Caco-2 (cell line): Measurements from ENCODE around the gene RELB. TPM values are rescaled to one million over a fixed set of nuclear protein-coding genes. Genes with fewer than 3 reads are reported as not detected.
A peak's percentile ranks its signal among the peaks of the same experiment; 100 is the strongest.

ENCODE experiments used
- BruUV-seq: library from RNA; stranded (reverse); fragments of 400-500 nt; replicated peaks from 2 replicates; lab custom pipeline; 2021; lab: Mats Ljungman, UMichigan
- CTCF ChIA-PET: fragments of 300-600 bp; sonication (Branson Sonifier 250); formaldehyde crosslinking; loops from one replicate; lab custom pipeline; 2022; ENCODE audit warnings: antibody characterized with exemption; lab: Charles Lee
- POLR2A ChIA-PET: fragments of 300-600 bp; sonication (Branson Sonifier 250); formaldehyde crosslinking; loops from one replicate; lab custom pipeline; 2022; ENCODE audit warnings: antibody characterized with exemption; lab: Charles Lee
- DNase-seq, 2 experiments: peaks; one replicate each; pipeline versions ENCODE4 v3.0.0 to v3.0.0-alpha.2; 2020 to 2022
- H3K27me3 ChIP-seq: replicated peaks from 2 replicates; pipeline ENCODE4 v1.6.0; 2011; ENCODE audit warnings: low read length; ENCODE audit not compliant: control insufficient read depth, insufficient read depth
- H3K36me3 ChIP-seq: 2 replicates; pipeline ENCODE4 v1.5.1; 2011; ENCODE audit warnings: low read length; ENCODE audit not compliant: control insufficient read depth, insufficient read depth
- H3K4me1 ChIP-seq: fragments of 250-450 bp; sonication (Bioruptor Pico); 2 replicates; pipeline ENCODE4 v1.5.1; 2020; ENCODE audit warnings: mild to moderate bottlenecking
- H3K4me3 ChIP-seq: 2 replicates; pipeline ENCODE4 v1.5.1; 2011; ENCODE audit warnings: low read depth, mild to moderate bottlenecking, control low read depth, low read length
- H3K9me3 ChIP-seq: fragments of 250-450 bp; sonication (Bioruptor Pico); 2 replicates; pipeline ENCODE4 v1.5.1; 2020; ENCODE audit warnings: mild to moderate bottlenecking, moderate library complexity
- H3K27ac Mint-ChIP-seq: one replicate; pipeline ENCODE4 v1.8.0; 2022; ENCODE audit warnings: mixed read lengths; ENCODE audit not compliant: unreplicated experiment
- H3K27me3 Mint-ChIP-seq: one replicate; pipeline ENCODE4 v1.8.0; 2022; ENCODE audit warnings: mixed read lengths; ENCODE audit not compliant: insufficient read depth, unreplicated experiment
- H3K36me3 Mint-ChIP-seq: one replicate; pipeline ENCODE4 v1.8.0; 2022; ENCODE audit warnings: mild to moderate bottlenecking, mixed read lengths; ENCODE audit not compliant: insufficient read depth, unreplicated experiment
- H3K4me1 Mint-ChIP-seq: one replicate; pipeline ENCODE4 v1.8.0; 2022; ENCODE audit warnings: low read depth, mixed read lengths; ENCODE audit not compliant: unreplicated experiment
- H3K4me3 Mint-ChIP-seq: one replicate; pipeline ENCODE4 v1.8.0; 2022; ENCODE audit warnings: mild to moderate bottlenecking, moderate library complexity, mixed read lengths; ENCODE audit not compliant: unreplicated experiment
- H3K9me3 Mint-ChIP-seq: one replicate; pipeline ENCODE4 v1.8.0; 2022; ENCODE audit warnings: mixed read lengths; ENCODE audit not compliant: unreplicated experiment
- intact Hi-C: fragments of 100-400 bp; cut with micrococcal nuclease; formaldehyde crosslinking; loops from one replicate; pipeline ENCODE4 v1.10.0; 2022; ENCODE audit not compliant: unreplicated experiment
- total RNA-seq: library from RNA; stranded (reverse); gene quantifications from 2 replicates; pipeline ENCODE4 v1.2.3, GENCODE V29; 2022
- TF ChIP-seq, protein P1 (sequence below), 2 experiments: fragments of 200-600 bp in 1 of 2; IDR thresholded peaks; 1 replicate in 1 of 2; 2 replicates in 1 of 2; pipeline versions ENCODE4 v1.5.1 to v1.8.0; 2011 to 2022; ENCODE audit warnings: antibody characterized with exemption in 1 of 2, control low read depth in 1 of 2, inconsistent platforms in 1 of 2, low read depth in 1 of 2, low read length in 1 of 2, mild to moderate bottlenecking in 1 of 2, moderate library complexity in 1 of 2; ENCODE audit not compliant: insufficient read depth in 1 of 2, severe bottlenecking in 1 of 2, unreplicated experiment in 1 of 2

The RELB gene
- total RNA-seq, 1 experiment from 2014 or later: 6.3 TPM

- Histone ChIP-seq H3K9me3 (no peaks in the 10 kb centered on the region), H3K27me3 (no peaks in the 10 kb centered on the region), H3K4me3 (peak overlapping the region; percentile 89), H3K4me1 (peaks cover 24% of the 10 kb centered on the region), H3K36me3 (no peaks in the 10 kb centered on the region)
- ChIA-PET POLR2A (interaction anchor here (2.9 kb wide), 1 partner anchor 15 kb away, joined by 14 read pairs; no protein-coding TSS in a partner anchor), CTCF (no interaction called here)
- H3K36me3 Mint-ChIP-seq: peaks cover 49% of the 10 kb centered on the region
- H3K4me1 Mint-ChIP-seq: peaks cover 24% of the 10 kb centered on the region
- no peaks in the 10 kb centered on the region for H3K27me3 Mint-ChIP-seq
- no peak for DNase-seq
- H3K9me3 Mint-ChIP-seq: no peaks in the 10 kb centered on the region
- intact Hi-C loops: loop anchor here (1.0 to 10.0 kb wide), 3 partner anchors 14 to 172 kb away; partner anchors contain the start of genes APOE and RELB
- peak overlapping the region; percentile 82 for H3K4me3 Mint-ChIP-seq
- H3K27ac Mint-ChIP-seq: peak overlapping the region; percentile 25
- TF ChIP-seq, protein P1, sequence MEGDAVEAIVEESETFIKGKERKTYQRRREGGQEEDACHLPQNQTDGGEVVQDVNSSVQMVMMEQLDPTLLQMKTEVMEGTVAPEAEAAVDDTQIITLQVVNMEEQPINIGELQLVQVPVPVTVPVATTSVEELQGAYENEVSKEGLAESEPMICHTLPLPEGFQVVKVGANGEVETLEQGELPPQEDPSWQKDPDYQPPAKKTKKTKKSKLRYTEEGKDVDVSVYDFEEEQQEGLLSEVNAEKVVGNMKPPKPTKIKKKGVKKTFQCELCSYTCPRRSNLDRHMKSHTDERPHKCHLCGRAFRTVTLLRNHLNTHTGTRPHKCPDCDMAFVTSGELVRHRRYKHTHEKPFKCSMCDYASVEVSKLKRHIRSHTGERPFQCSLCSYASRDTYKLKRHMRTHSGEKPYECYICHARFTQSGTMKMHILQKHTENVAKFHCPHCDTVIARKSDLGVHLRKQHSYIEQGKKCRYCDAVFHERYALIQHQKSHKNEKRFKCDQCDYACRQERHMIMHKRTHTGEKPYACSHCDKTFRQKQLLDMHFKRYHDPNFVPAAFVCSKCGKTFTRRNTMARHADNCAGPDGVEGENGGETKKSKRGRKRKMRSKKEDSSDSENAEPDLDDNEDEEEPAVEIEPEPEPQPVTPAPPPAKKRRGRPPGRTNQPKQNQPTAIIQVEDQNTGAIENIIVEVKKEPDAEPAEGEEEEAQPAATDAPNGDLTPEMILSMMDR (IDR thresholded peaks at IDR 0.05; ENCODE audit: insufficient read depth in 1 of 2, low read depth in 1 of 2, low read length in 1 of 2, severe bottlenecking in 1 of 2, unreplicated experiment in 1 of 2): no peak
- BruUV-seq: no TSS peak
Observed at GRCh38 chr19:45076851-45077730, 75.8 kb downstream of the RELB start.

GRCh38 chr19:45078390-45079062 is 77.3 kb downstream of the RELB start:
- H3K4me1 Mint-ChIP-seq: peaks cover 28% of the 10 kb centered on the region
- H3K27ac Mint-ChIP-seq: peak overlapping the region; percentile 94
- BruUV-seq: no TSS peak

More at GRCh38 chr19:45078390-45079062, 77.3 kb downstream of the RELB start:
- ChIA-PET CTCF (interaction anchor here (0.6 to 1.0 kb wide), 2 partner anchors 13 to 75 kb away, joined by 3 to 7 read pairs; no protein-coding TSS in a partner anchor), POLR2A (interaction anchor here (1.6 kb wide), 1 partner anchor 13 kb away, joined by 6 read pairs; no protein-coding TSS in a partner anchor)
- no peaks in the 10 kb centered on the region for H3K27me3 Mint-ChIP-seq
- peaks cover 24% of the 10 kb centered on the region for H3K4me1 ChIP-seq
- TF ChIP-seq, protein P1 (IDR thresholded peaks at IDR 0.05; ENCODE audit: insufficient read depth in 1 of 2, low read depth in 1 of 2, low read length in 1 of 2, severe bottlenecking in 1 of 2, unreplicated experiment in 1 of 2): no peak
- no peaks in the 10 kb centered on the region for H3K27me3 ChIP-seq
- peaks cover 54% of the 10 kb centered on the region for H3K36me3 Mint-ChIP-seq
- H3K36me3 ChIP-seq: no peaks in the 10 kb centered on the region
- H3K4me3 ChIP-seq: peak overlapping the region; percentile 99
- no peaks in the 10 kb centered on the region for H3K9me3 Mint-ChIP-seq
- H3K4me3 Mint-ChIP-seq: peak overlapping the region; percentile 98
- no peak for DNase-seq
- intact Hi-C loops: loop anchor here (5.0 to 10.0 kb wide), 2 partner anchors 76 to 174 kb away; partner anchors contain the start of genes APOE and RELB
- no peaks in the 10 kb centered on the region for H3K9me3 ChIP-seq
